LNCAP (cell line): Measurements from ENCODE around the gene HHLA2.

Experiments used
- CTCF ChIP-seq: fragments of 450-650 bp; IDR thresholded peaks from 2 replicates; pipeline ENCODE4 v1.5.1; 2017; ENCODE audit warnings: mild to moderate bottlenecking

The HHLA2 gene

GRCh38 chr3:108296239-108296638 lies at the start of gene HHLA2:
Gene HHLA2, plus strand, starts transcription at chr3:108296548. Its CDS starts 55,266 bp downstream, at chr3:108351814.
- no peak for TF ChIP-seq CTCF

- TF ChIP-seq CTCF: no peak
Observed at GRCh38 chr3:108250626-108251025, 45.7 kb upstream of the HHLA2 start.

GRCh38 chr3:108251265-108251664 lies 45.1 kb upstream of the HHLA2 start:
- no peak for TF ChIP-seq CTCF

- TF ChIP-seq CTCF: no peak
Observed at GRCh38 chr3:108251844-108252243, 44.5 kb upstream of the HHLA2 start.

- TF ChIP-seq CTCF: no peak
Observed at GRCh38 chr3:108255131-108255530, 41.2 kb upstream of the HHLA2 start.

- no peak for TF ChIP-seq CTCF
Observed at GRCh38 chr3:108271626-108272025, 24.7 kb upstream of the HHLA2 start.

- no peak for TF ChIP-seq CTCF
Observed at GRCh38 chr3:108280476-108280875, 15.9 kb upstream of the HHLA2 start.

GRCh38 chr3:108281670-108282069 lies 14.7 kb upstream of the HHLA2 start:
- no peak for TF ChIP-seq CTCF
